Gastrocnemius medialis (tissue), 4 donors: ENCODE results near the gene PPDPF.

Source experiments
- CTCF ChIP-seq, 5 experiments: fragments of 450-650 bp in 3 of 5; fragments of 200-600 bp in 2 of 5; sonication (generic) in 2 of 5; IDR thresholded peaks in 4 of 5; conservative IDR thresholded peaks in 1 of 5; 1 replicate in 4 of 5; 2 replicates in 1 of 5; pipeline ENCODE4 v1.5.1; 2016 to 2019; ENCODE audit warnings: antibody characterized with exemption in 5 of 5, mild to moderate bottlenecking in 3 of 5, moderate library complexity in 3 of 5
- POLR2A ChIP-seq, 2 donors: fragments of 450-650 bp; IDR thresholded peaks; one replicate each; pipeline ENCODE4 v1.6.1; 2017; ENCODE audit warnings: antibody characterized with exemption in 2 of 2, mild to moderate bottlenecking in 2 of 2, moderate library complexity in 2 of 2

GRCh38 chr20:63540417-63541186 lies 20.0 kb downstream of the PPDPF start:
- TF ChIP-seq CTCF (IDR thresholded peaks at IDR 0.05 in 4 of 5, conservative IDR thresholded peaks at IDR 0.05 in 1 of 5) (no peak), POLR2A (IDR thresholded peaks at IDR 0.05) (no peak)
